Lower leg skin (tissue), 4 donors: Measurements from ENCODE around the gene CTBP2. TPM values are rescaled to one million over a fixed set of nuclear protein-coding genes. Genes with fewer than 3 reads are reported as not detected.

Experiments used
- DNase-seq, 2 donors: peaks; one replicate each; pipeline ENCODE4 v3.0.0-alpha.2; 2019; ENCODE audit warnings: low spot score in 2 of 2
- H3K4me3 ChIP-seq: fragments of 200-600 bp; sonication (generic); 2 replicates; pipeline ENCODE4 v1.5.1; 2017; ENCODE audit warnings: mild to moderate bottlenecking, low read depth; ENCODE audit not compliant: poor library complexity, severe bottlenecking
- POLR2A ChIP-seq, 2 donors: fragments of 450-650 bp; IDR thresholded peaks; one replicate each; pipeline ENCODE4 v1.6.1; 2016 to 2017; ENCODE audit warnings: antibody characterized with exemption in 2 of 2, mild to moderate bottlenecking in 1 of 2, moderate library complexity in 1 of 2
- WGBS, 2 donors: methylation state at CpG; one replicate each; pipeline ENCODE4 v1.1.5; 2018; 5-methylcytosine and 5-hydroxymethylcytosine counted together
- intact Hi-C: fragments of 100-400 bp; cut with DNase I; formaldehyde crosslinking; loops from one replicate; pipeline ENCODE4 v1.15.0; 2023; ENCODE audit warnings: low total_unique reads
- total RNA-seq, 4 donors: library from RNA; depleted of rRNA; stranded (reverse); fragments of >200 nt; gene quantifications; one replicate each; pipeline ENCODE4 v1.1.0, GENCODE V29; 2016
- TF ChIP-seq, protein P1 (sequence below), 3 donors: fragments of 450-650 bp; IDR thresholded peaks; one replicate each; pipeline ENCODE4 v1.5.1; 2016; ENCODE audit warnings: antibody characterized with exemption in 3 of 3, mild to moderate bottlenecking in 3 of 3, moderate library complexity in 2 of 3

The CTBP2 gene
- total RNA-seq, 4 donors from 2014 or later: 30.3 to 39.5 (median 32.2) TPM

DNA sequence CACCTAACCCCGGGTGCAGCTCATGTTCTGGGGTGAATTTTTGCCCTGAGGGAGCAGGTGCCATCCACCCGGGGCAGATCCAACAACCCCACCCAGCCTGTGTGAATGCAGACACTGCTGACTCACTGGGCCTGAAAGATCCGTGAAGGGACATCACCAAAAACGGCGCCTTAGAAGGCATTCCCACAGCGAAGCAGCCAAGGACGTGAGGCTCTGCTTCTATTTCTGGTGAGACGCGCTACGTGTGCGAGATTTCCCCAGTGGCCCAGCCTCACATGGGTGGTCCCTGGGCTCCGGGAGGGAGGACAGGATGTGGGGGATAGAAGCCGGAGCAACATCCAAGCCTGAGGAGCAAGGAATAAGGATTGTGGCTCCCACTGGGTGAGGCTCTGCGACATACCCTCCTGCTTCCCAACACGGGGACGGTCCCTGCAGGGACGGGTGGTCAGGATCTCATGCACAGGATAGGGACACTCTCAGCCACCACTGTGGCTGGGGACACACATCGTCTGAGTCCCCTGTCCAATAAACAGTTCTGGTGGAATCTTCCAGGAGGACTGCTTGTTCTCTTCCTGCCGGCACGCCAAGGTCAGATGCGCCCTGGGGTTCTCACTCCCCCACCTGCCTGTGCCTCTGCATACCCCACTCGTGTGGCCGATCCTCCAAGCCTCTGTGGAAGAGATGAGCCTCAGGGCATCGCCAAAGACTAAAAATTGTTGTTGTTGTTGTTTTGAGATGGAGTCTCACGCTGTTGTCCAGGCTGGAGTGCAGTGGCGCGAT, 148.2 kb downstream of the CTBP2 start:
- DNase-seq: no peak
- H3K4me3 ChIP-seq: no peak overlapping the region
- TF ChIP-seq, protein P1, sequence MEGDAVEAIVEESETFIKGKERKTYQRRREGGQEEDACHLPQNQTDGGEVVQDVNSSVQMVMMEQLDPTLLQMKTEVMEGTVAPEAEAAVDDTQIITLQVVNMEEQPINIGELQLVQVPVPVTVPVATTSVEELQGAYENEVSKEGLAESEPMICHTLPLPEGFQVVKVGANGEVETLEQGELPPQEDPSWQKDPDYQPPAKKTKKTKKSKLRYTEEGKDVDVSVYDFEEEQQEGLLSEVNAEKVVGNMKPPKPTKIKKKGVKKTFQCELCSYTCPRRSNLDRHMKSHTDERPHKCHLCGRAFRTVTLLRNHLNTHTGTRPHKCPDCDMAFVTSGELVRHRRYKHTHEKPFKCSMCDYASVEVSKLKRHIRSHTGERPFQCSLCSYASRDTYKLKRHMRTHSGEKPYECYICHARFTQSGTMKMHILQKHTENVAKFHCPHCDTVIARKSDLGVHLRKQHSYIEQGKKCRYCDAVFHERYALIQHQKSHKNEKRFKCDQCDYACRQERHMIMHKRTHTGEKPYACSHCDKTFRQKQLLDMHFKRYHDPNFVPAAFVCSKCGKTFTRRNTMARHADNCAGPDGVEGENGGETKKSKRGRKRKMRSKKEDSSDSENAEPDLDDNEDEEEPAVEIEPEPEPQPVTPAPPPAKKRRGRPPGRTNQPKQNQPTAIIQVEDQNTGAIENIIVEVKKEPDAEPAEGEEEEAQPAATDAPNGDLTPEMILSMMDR (IDR thresholded peaks at IDR 0.05): no peak
- TF ChIP-seq POLR2A (IDR thresholded peaks at IDR 0.05): no peak
- WGBS, 2 donors: 73 to 81% methylated on average over 23 to 27 of the region's 27 CpGs
- intact Hi-C loops: no loop called here

DNA sequence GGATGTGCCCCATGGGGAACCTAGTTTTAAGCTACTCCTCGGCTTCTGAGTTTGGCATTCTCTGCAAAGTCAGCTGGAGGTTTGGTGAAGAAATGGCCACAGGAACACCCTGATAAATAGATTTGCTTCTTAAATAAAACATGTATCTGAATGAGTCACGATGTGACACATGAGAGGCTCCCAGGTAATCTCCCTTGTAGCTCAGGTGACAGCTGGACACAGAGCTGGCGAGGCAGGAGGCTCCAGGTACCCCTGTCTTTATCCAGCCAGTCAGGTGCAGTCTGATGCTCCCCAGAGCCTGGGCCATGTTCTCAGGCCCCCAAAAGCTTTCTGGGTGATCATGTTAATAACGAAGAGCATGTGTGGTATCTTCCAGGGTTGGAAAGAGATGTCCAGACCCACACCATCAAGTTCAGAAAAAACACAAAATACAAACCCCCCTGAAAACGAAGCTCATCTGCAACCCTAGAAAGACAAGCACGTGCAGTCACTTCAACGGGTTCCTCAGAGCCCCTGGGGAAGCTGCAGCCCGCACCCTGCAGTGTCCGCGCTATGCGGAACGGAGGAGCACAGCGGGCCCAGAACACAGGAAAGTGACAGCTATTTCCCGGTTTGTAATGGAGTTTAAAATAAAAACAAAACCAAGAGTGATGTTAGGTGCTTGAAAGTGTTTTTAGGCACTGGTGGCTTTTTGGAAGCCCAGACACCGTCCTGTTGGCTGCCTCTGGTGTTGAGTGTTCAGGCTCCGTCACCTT, 149.0 kb downstream of the CTBP2 start:
- TF ChIP-seq POLR2A (IDR thresholded peaks at IDR 0.05): no peak
- TF ChIP-seq, protein P1 (IDR thresholded peaks at IDR 0.05): no peak
- H3K4me3 ChIP-seq: no peak overlapping the region
- intact Hi-C loops: no loop called here
- no peak for DNase-seq
- 85 to 86% methylated on average over 16 of the region's 16 CpGs for WGBS, 2 donors

DNA sequence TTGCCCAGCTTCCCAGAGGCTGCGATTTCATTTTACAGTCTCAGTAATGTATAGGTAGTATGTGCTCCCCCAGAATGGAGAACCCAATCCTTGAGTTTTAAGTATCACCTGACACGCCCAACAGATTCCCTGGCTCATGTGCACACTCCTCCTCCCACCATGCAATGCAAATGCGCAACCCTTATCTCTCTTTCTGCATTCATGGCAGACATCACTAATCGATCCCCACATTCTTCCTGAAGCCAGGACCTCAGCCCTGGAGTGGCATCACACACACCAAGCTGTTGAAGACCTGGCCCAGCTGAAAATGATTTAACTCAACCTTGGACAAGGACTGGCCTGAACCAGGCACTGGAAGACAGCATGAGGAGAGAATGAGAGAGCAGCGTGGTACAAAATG, 150.0 kb downstream of the CTBP2 start:
- no peak for TF ChIP-seq POLR2A (IDR thresholded peaks at IDR 0.05)
- TF ChIP-seq, protein P1 (IDR thresholded peaks at IDR 0.05): no peak

DNA sequence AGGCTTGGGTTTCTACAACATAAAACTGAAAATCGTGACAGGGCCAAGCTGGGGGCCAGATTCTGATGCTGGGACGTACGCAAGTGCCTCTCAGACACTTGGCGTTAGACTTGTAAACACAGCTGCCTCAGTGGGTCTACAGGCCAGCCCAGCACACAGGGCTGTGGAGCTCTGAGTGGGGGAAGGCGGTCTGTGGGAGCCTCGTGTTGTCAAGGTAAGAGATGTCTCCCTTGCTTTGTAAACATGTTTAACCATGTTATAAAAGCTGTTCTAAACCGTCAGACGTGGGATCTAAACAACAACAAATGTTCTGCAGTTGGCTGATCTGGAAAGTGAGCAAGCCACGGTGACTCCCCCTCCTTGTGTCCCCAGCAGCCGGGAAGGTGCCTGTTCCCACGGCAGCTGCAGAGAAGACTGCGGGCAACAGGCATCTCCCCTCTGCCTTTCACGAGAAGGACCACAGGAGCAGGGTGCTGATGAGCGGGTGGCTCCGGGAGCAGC, 150.7 kb downstream of the CTBP2 start:
- TF ChIP-seq POLR2A (IDR thresholded peaks at IDR 0.05): no peak
- WGBS, 2 donors: 88 to 90% methylated on average over 15 of the region's 15 CpGs
- DNase-seq: no peak
- H3K4me3 ChIP-seq: no peak overlapping the region
- intact Hi-C loops: no loop called here

More for the DNA sequence above, 150.0 kb downstream of the CTBP2 start:
- WGBS, 2 donors: 94 to 97% methylated on average over 5 of the region's 5 CpGs
- no peak overlapping the region for H3K4me3 ChIP-seq
- intact Hi-C loops: no loop called here
- DNase-seq: no peak

DNA sequence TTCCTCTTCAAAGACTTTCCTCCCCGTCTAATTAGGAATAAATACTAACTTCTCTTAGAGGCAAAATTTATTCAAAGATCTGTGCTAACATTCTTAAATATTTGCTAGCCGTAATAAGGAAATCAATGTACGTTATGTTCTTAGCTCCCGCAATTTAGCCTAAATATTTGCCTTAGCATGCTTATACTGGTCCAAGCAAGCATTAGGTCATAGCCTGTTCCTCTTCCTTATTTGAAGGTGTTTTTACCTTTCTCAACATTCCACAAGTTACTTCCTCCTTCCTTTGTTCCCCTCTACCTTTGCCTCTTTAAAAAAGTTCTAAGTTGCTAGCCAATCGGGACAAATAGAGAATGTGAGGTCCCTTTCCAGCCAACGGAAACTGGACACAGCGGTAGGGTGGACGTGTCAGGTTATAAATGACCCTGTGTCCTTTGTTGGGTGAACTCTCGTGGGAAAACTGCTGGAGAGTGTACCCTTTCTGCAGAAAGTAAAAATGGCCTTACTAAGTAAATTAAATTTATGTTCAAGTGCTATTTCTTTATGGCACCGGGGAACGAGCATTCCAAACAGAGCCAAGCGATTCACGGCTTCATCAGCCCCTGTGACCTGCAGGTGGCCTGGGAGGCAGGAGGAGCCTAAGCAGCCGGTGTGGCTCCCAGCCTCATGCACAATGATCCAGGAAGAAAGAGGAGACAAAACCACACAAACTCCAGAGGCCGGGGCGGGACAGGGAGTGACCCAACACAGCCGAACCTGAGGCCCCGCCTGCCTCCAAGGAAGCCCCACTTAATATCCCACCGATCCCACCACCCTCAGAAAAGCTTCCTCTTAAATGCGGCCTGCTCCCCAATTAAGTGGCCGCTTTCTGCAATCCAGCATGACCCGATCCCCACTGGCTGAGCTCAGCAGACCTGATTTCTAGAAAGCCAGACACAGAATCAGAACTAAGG, 151.4 kb downstream of the CTBP2 start:
- WGBS, 2 donors: 81 to 83% methylated on average over 22 of the region's 22 CpGs
- TF ChIP-seq POLR2A (IDR thresholded peaks at IDR 0.05): no peak
- TF ChIP-seq, protein P1 (IDR thresholded peaks at IDR 0.05): no peak
- intact Hi-C loops: no loop called here
- DNase-seq: no peak
- H3K4me3 ChIP-seq: no peak overlapping the region
